ENCODE data around the gene AK9. TPM values are rescaled to one million over a fixed set of nuclear protein-coding genes. Genes with fewer than 3 reads are reported as not detected.

The AK9 gene
- total and polyA plus RNA-seq, 2 of the 8 experiments (the other 6 are each of a cell fraction or from before 2014, with no cell fraction given) = 1.8 to 2.2 TPM

GRCh38 chr6:109482905-109483734 is 207.9 kb downstream of the AK9 start, which contains the start of gene ZBTB24 (continued):
- TF ChIP-seq RBBP5 (IDR thresholded peaks at IDR 0.05; ENCODE audit: borderline replicate concordance, low read depth, low read length) (no peak), TAF7 (optimal IDR thresholded peaks at IDR 0.05; ENCODE audit: borderline replicate concordance, low read depth, low read length) (no peak), CHD7 (IDR thresholded peaks at IDR 0.05; ENCODE audit: insufficient replicate concordance, low read length) (no peak), PHF8 (conservative IDR thresholded peaks at IDR 0.05; ENCODE audit: low read depth, low read length) (peak; percentile 78), NRF1 (IDR thresholded peaks at IDR 0.05; ENCODE audit: low read depth, low read length) (peak; percentile 37; the same call in 1 of the 2 replicates), BCL11A (IDR thresholded peaks at IDR 0.05; ENCODE audit: low read depth in 2 of 2, low read length in 2 of 2) (no peak), TBP (IDR thresholded peaks at IDR 0.05; ENCODE audit: low read depth, low read length) (peak; percentile 16; the same call in 1 of the 2 replicates), SAP30 (IDR thresholded peaks at IDR 0.05; ENCODE audit: insufficient read depth, insufficient replicate concordance, low read length) (no peak), CREB1 (IDR thresholded peaks at IDR 0.05) (0 out of 2 replicates have a peak, but pooled peaks have one; percentile 13)
